ENCODE measurements around the gene NKX3-2.
A peak's percentile ranks its signal among the peaks of the same experiment; 100 is the strongest.

GRCh38 chr4:13548984-13549546 lies 4.8 kb upstream of the NKX3-2 start:
- TF ChIP-seq CTCF (IDR thresholded peaks at IDR 0.05; ENCODE audit: control extremely low read depth in 1 of 3, insufficient read depth in 1 of 3, low read depth in 1 of 3, low read length in 3 of 3), result peak in 2 of 3 experiments; percentile 81 to 91; a peak in 3 of 4 replicates
- TF ChIP-seq TAF1 (IDR thresholded peaks at IDR 0.05; ENCODE audit: low read depth, low read length), result no peak
- TF ChIP-seq JUND (IDR thresholded peaks at IDR 0.05; ENCODE audit: low read length), result no peak
- peak; percentile 49; the same call in 1 of the 2 replicates for TF ChIP-seq POLR2AphosphoS5 (IDR thresholded peaks at IDR 0.05; ENCODE audit: low read depth, low read length)
- TF ChIP-seq MAX (IDR thresholded peaks at IDR 0.05), result 0 out of 2 replicates have a peak, but pooled peaks have one; percentile 28
- TF ChIP-seq RFX5 (IDR thresholded peaks at IDR 0.05; ENCODE audit: borderline replicate concordance, low read depth, low read length), result no peak
- no peak for TF ChIP-seq BACH1 (IDR thresholded peaks at IDR 0.05; ENCODE audit: low read length)
- no peak for TF ChIP-seq CEBPB (IDR thresholded peaks at IDR 0.05; ENCODE audit: low read depth, low read length)
- TF ChIP-seq EZH2 (IDR thresholded peaks at IDR 0.05; ENCODE audit: low read depth, low read length, severe bottlenecking), result no peak

Data from H1 (cell line).